H1 (cell line): ENCODE measurements around the gene ZNF629.

ENCODE experiments used
- BACH1 ChIP-seq: IDR thresholded peaks from 2 replicates; pipeline ENCODE4 v1.6.1; 2012; ENCODE audit warnings: low read length, improper control_type of control experiment
- CTCF ChIP-seq, 3 experiments: IDR thresholded peaks; 1 replicate in 2 of 3; 2 replicates in 1 of 3; pipeline versions ENCODE4 v1.5.1 to v1.6.1; 2011; ENCODE audit warnings: low read length in 3 of 3, mild to moderate bottlenecking in 3 of 3, inconsistent platforms in 2 of 3, low read depth in 1 of 3, moderate library complexity in 1 of 3; ENCODE audit not compliant: insufficient read depth in 1 of 3; ENCODE audit errors: control extremely low read depth in 1 of 3
- EZH2 ChIP-seq: fragments of 200-600 bp; sonication (generic); IDR thresholded peaks from 2 replicates; pipeline ENCODE4 v1.7.1; 2012; ENCODE audit warnings: low read depth, mild to moderate bottlenecking, moderate library complexity, low read length, inconsistent platforms; ENCODE audit not compliant: severe bottlenecking
- PHF8 ChIP-seq: fragments of 200-600 bp; sonication (generic); conservative IDR thresholded peaks from 2 replicates; pipeline ENCODE4 v1.7.1; 2012; ENCODE audit warnings: low read depth, mild to moderate bottlenecking, inconsistent platforms, low read length, moderate library complexity
- POLR2A ChIP-seq, 2 experiments: IDR thresholded peaks; 1 replicate in 1 of 2; 2 replicates in 1 of 2; pipeline ENCODE4 v1.6.1; 2011; ENCODE audit warnings: low read depth in 2 of 2, low read length in 2 of 2, mild to moderate bottlenecking in 2 of 2; ENCODE audit errors: control extremely low read depth in 1 of 2
- USF2 ChIP-seq: IDR thresholded peaks from 2 replicates; pipeline ENCODE4 v1.6.1; 2011; ENCODE audit warnings: low read length, improper control_type of control experiment
- ZNF274 ChIP-seq: IDR thresholded peaks from 2 replicates; pipeline ENCODE4 v1.7.0; 2012; ENCODE audit warnings: low read length, borderline replicate concordance; ENCODE audit errors: extremely low read depth

- no peak for TF ChIP-seq ZNF274
- no peak for TF ChIP-seq EZH2
- TF ChIP-seq USF2 = no peak
- TF ChIP-seq POLR2A (IDR thresholded peaks at IDR 0.05; ENCODE audit: control extremely low read depth in 1 of 2, low read depth in 2 of 2, low read length in 2 of 2) = no peak
- TF ChIP-seq CTCF (IDR thresholded peaks at IDR 0.05; ENCODE audit: control extremely low read depth in 1 of 3, insufficient read depth in 1 of 3, low read depth in 1 of 3, low read length in 3 of 3) = no peak
- TF ChIP-seq BACH1 = no peak
- TF ChIP-seq PHF8 = no peak
These were observed 36.0 kb downstream of the ZNF629 start for GRCh38 chr16:30750876-30751465.
